ENCODE measurements around the gene NPC1L1. TPM values are rescaled to one million over a fixed set of nuclear protein-coding genes. Genes with fewer than 3 reads are reported as not detected.

NPC1L1 gene
- total and polyA plus RNA-seq, 2 of the 4 experiments (the other 2 are of a cell fraction): 0.07 TPM; not detected in 1

GRCh38 chr7:44467217-44467548 lies 73.9 kb downstream of the NPC1L1 start:
- ChIA-PET CTCF (no interaction called here), POLR2A (ENCODE audit: unreplicated experiment) (interaction anchor here (0.6 kb wide), 1 partner anchor 109 kb away, joined by 5 read pairs; no protein-coding TSS in a partner anchor)
- H2BK120ac ChIP-seq (ENCODE audit: low read depth, low read length): no peak overlapping the region
- no peak overlapping the region for H3K56ac ChIP-seq (ENCODE audit: extremely low read depth, insufficient read depth, low read length)
- no peak overlapping the region for H3K18ac ChIP-seq (ENCODE audit: low read depth, low read length)
- H3K9me3 ChIP-seq (ENCODE audit: control insufficient read depth, insufficient read depth, low read length): no peaks in the 10 kb centered on the region
- no peak overlapping the region for H3K27ac ChIP-seq (ENCODE audit: insufficient read depth, low read length)
- no peak overlapping the region for H3K4me3 ChIP-seq (ENCODE audit: insufficient read depth, low read depth, low read length)
- no TSS peak for BruUV-seq (replicated peaks)
- H3K4me1 ChIP-seq (ENCODE audit: control insufficient read depth, insufficient read depth, low read length): peaks cover 17% of the 10 kb centered on the region
- peaks cover 37% of the 10 kb centered on the region; the same call in 1 of the 2 replicates for H4K20me1 ChIP-seq (ENCODE audit: insufficient read depth, low read length)
- no peak overlapping the region for H2AK5ac ChIP-seq (ENCODE audit: low read depth, low read length)
- H2AK9ac ChIP-seq (replicated peaks; ENCODE audit: low read depth, low read length, poor library complexity): no peak overlapping the region
- H2BK15ac ChIP-seq (ENCODE audit: low read depth, low read length): no peak overlapping the region
- H3K9ac ChIP-seq (ENCODE audit: low read depth, low read length): no peak overlapping the region
- in situ Hi-C loops (cut with MboI; ENCODE audit: low sequenced_read_pairs): no loop called here
- no peak overlapping the region; the same call in 1 of the 2 replicates for H3K23ac ChIP-seq (ENCODE audit: low read depth, low read length)
- H2BK20ac ChIP-seq (ENCODE audit: low read depth, low read length): no peak overlapping the region
- no CpG with 5 or more reads among the region's 4 CpGs for WGBS, 2 experiments (ENCODE audit: extremely low coverage in 2 of 2, insufficient read length in 1 of 2)
- no peak overlapping the region for H3K4me2 ChIP-seq (ENCODE audit: low read depth, low read length)
- dilution Hi-C loops (cut with HindIII; ENCODE audit: low sequenced_read_pairs, unreplicated experiment): no loop called here
- H2BK5ac ChIP-seq (ENCODE audit: low read depth, low read length, poor library complexity, severe bottlenecking): no peak overlapping the region
- no peaks in the 10 kb centered on the region for H3K27me3 ChIP-seq (ENCODE audit: control insufficient read depth, insufficient read depth, low read length)
- peaks cover 24% of the 10 kb centered on the region for H3K9me1 ChIP-seq (ENCODE audit: insufficient read depth, low read length)
- H3K79me1 ChIP-seq (ENCODE audit: low read depth in 1 of 2, low read length in 2 of 2): peaks cover 57 to 85% of the 10 kb centered on the region in 2 experiments
- intact Hi-C loops (cut with micrococcal nuclease): no loop called here
- H4K5ac ChIP-seq (ENCODE audit: low read depth, low read length): no peak overlapping the region
- no peak overlapping the region for H3K4ac ChIP-seq (ENCODE audit: low read depth, low read length)
- DNase-seq (no peak), ATAC-seq (ENCODE audit: low read depth) (no peak)
- H4K91ac ChIP-seq (ENCODE audit: insufficient read depth, low read depth, low read length): no peak overlapping the region
- H3K14ac ChIP-seq (replicated peaks; ENCODE audit: low read depth, low read length): no peak overlapping the region
- no peak overlapping the region for H4K8ac ChIP-seq (ENCODE audit: low read depth in 2 of 2, low read length in 2 of 2)
- H3K36me3 ChIP-seq (ENCODE audit: control insufficient read depth, insufficient read depth, low read length): peaks cover 24% of the 10 kb centered on the region
- TF ChIP-seq BHLHE40 (IDR thresholded peaks at IDR 0.05; ENCODE audit: low read depth, low read length) (no peak), POLR2A (IDR thresholded peaks at IDR 0.05; ENCODE audit: low read depth, low read length) (no peak), FOS (IDR thresholded peaks at IDR 0.05; ENCODE audit: low read depth, low read length) (no peak), RAD21 (IDR thresholded peaks at IDR 0.05; ENCODE audit: low read length) (no peak), ELK1 (IDR thresholded peaks at IDR 0.05; ENCODE audit: borderline replicate concordance, low read depth, low read length) (no peak), RFX5 (IDR thresholded peaks at IDR 0.05; ENCODE audit: low read depth, low read length) (no peak), CHD1 (IDR thresholded peaks at IDR 0.05; ENCODE audit: low read depth, low read length) (no peak), MAZ (IDR thresholded peaks at IDR 0.05; ENCODE audit: borderline replicate concordance, low read depth, low read length) (no peak), NFE2L2 (IDR thresholded peaks at IDR 0.05; ENCODE audit: low read depth, low read length) (no peak), RCOR1 (IDR thresholded peaks at IDR 0.05; ENCODE audit: insufficient replicate concordance, low read length) (no peak)
- TF ChIP-seq, protein P1, sequence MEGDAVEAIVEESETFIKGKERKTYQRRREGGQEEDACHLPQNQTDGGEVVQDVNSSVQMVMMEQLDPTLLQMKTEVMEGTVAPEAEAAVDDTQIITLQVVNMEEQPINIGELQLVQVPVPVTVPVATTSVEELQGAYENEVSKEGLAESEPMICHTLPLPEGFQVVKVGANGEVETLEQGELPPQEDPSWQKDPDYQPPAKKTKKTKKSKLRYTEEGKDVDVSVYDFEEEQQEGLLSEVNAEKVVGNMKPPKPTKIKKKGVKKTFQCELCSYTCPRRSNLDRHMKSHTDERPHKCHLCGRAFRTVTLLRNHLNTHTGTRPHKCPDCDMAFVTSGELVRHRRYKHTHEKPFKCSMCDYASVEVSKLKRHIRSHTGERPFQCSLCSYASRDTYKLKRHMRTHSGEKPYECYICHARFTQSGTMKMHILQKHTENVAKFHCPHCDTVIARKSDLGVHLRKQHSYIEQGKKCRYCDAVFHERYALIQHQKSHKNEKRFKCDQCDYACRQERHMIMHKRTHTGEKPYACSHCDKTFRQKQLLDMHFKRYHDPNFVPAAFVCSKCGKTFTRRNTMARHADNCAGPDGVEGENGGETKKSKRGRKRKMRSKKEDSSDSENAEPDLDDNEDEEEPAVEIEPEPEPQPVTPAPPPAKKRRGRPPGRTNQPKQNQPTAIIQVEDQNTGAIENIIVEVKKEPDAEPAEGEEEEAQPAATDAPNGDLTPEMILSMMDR (conservative IDR thresholded peaks at IDR 0.05; ENCODE audit: low read depth, low read length): no peak
- H2AFZ ChIP-seq (replicated peaks; ENCODE audit: low read length, poor library complexity): no peak overlapping the region
